Measurements from ENCODE around the gene HCCS.

- TF ChIP-seq GATA2 (IDR thresholded peaks at IDR 0.05; ENCODE audit: low read depth, low read length), result no peak
- no peak for TF ChIP-seq GATA3 (IDR thresholded peaks at IDR 0.05; ENCODE audit: low read depth, low read length)
Observed at GRCh38 chrX:11103006-11103405, 8.1 kb upstream of the HCCS start.

All from SH-SY5Y (cell line).